OCI-LY1 (cell line): Measurements from ENCODE around the gene COG7.
"Not testable (repeated sequence)": the region's sequence is repeated elsewhere in the genome, so short reads cannot be mapped to it uniquely, and the experiment has no call there.

Experiments used
- H2AFZ ChIP-seq: fragments of 200-600 bp; sonication (generic), shearing (Covaris generic); 2 replicates; pipeline ENCODE4 v1.6.0; 2014; ENCODE audit warnings: antibody characterized with exemption, mild to moderate bottlenecking, low read length
- H3F3A ChIP-seq: fragments of 200-600 bp; sonication (generic), shearing (Covaris generic); 2 replicates; pipeline ENCODE4 v1.6.0; 2014; ENCODE audit warnings: mild to moderate bottlenecking, antibody characterized with exemption, low read length, moderate library complexity; ENCODE audit not compliant: insufficient read depth
- H3K27ac ChIP-seq: fragments of 200-600 bp; sonication (generic); 2 replicates; pipeline ENCODE4 v1.5.1; 2014; ENCODE audit warnings: low read length, mixed run types, mild to moderate bottlenecking, low read depth; ENCODE audit not compliant: poor library complexity, severe bottlenecking
- H3K27me3 ChIP-seq: fragments of 200-600 bp; sonication (generic); 2 replicates; pipeline ENCODE4 v1.6.0; 2014; ENCODE audit warnings: antibody characterized with exemption, mild to moderate bottlenecking, low read length, moderate library complexity; ENCODE audit not compliant: insufficient read depth
- H3K36me3 ChIP-seq: fragments of 200-600 bp; sonication (generic); 2 replicates; pipeline ENCODE4 v1.6.1; 2014; ENCODE audit warnings: mild to moderate bottlenecking, antibody characterized with exemption, low read length, moderate library complexity, mixed read lengths; ENCODE audit not compliant: insufficient read depth
- H3K4me1 ChIP-seq: fragments of 200-600 bp; sonication (generic); 2 replicates; pipeline ENCODE4 v1.5.1; 2014; ENCODE audit warnings: mild to moderate bottlenecking, low read length, moderate library complexity; ENCODE audit not compliant: insufficient read depth, severe bottlenecking
- H3K4me2 ChIP-seq: fragments of 200-600 bp; sonication (generic), shearing (Covaris generic); 2 replicates; pipeline ENCODE4 v1.6.1; 2014; ENCODE audit warnings: low read length
- H3K4me3 ChIP-seq: fragments of 200-600 bp; sonication (generic); 2 replicates; pipeline ENCODE4 v1.5.1; 2014; ENCODE audit warnings: low read length, low read depth, mild to moderate bottlenecking, mixed read lengths; ENCODE audit not compliant: poor library complexity, severe bottlenecking
- H3K79me2 ChIP-seq: fragments of 200-600 bp; shearing (Covaris generic); 2 replicates; pipeline ENCODE4 v1.6.1; 2016; ENCODE audit warnings: mixed run types, low read length, mixed read lengths; ENCODE audit not compliant: insufficient read depth
- H3K9ac ChIP-seq: fragments of 200-600 bp; sonication (generic), shearing (Covaris generic); 2 replicates; pipeline ENCODE4 v1.6.1; 2014; ENCODE audit warnings: mild to moderate bottlenecking, low read length, mixed read lengths
- H3K9me2 ChIP-seq: fragments of 200-600 bp; sonication (generic), shearing (Covaris generic); 2 replicates; pipeline ENCODE4 v1.6.1; 2014; ENCODE audit warnings: low read depth, mild to moderate bottlenecking, low read length, mixed read lengths
- H3K9me3 ChIP-seq: fragments of 200-600 bp; shearing (Covaris generic); 2 replicates; pipeline ENCODE4 v1.6.1; 2014; ENCODE audit warnings: low read length, mixed read lengths
- H4K20me1 ChIP-seq: fragments of 200-600 bp; sonication (generic), shearing (Covaris generic); 2 replicates; pipeline ENCODE4 v1.6.0; 2016; ENCODE audit warnings: mild to moderate bottlenecking, low read length; ENCODE audit not compliant: insufficient read depth
- EZH2 ChIP-seq: fragments of 200-600 bp; sonication (generic), shearing (Covaris generic); IDR thresholded peaks from 2 replicates; pipeline ENCODE4 v1.8.0; 2017; ENCODE audit warnings: borderline replicate concordance, mixed run types, mild to moderate bottlenecking, antibody characterized with exemption, low read length, moderate library complexity, mixed read lengths
- TF ChIP-seq, protein P1 (sequence below): fragments of 200-600 bp; sonication (generic), shearing (Covaris generic); IDR thresholded peaks from 2 replicates; pipeline ENCODE4 v1.5.1; 2017; ENCODE audit warnings: mild to moderate bottlenecking, antibody characterized with exemption, low read length, moderate library complexity, mixed read lengths

The COG7 gene

DNA sequence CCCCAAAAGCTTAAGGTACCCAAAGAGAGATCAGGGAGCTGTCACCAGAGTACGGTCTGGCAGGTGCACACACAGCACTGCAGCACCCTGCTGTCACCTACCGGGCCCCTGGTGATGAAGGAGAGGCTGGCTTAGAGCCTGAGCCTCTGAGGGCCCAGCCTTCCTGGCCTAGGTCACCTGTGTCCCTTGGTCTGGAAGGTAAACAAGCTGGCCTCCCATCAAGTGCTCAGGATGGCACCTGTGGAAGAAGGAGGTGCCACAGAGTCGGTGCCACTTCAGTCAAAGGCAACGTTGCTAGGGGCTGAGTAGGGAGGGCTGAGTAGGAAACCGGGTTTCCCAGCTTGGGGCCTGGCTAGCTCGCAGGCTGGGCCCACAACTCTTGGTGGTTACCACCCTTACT is 70.7 kb downstream of the COG7 start:
- no peaks in the 10 kb centered on the region for H3K79me2 ChIP-seq
- no peak overlapping the region for H3K27ac ChIP-seq
- TF ChIP-seq EZH2, result no peak
- TF ChIP-seq, protein P1, sequence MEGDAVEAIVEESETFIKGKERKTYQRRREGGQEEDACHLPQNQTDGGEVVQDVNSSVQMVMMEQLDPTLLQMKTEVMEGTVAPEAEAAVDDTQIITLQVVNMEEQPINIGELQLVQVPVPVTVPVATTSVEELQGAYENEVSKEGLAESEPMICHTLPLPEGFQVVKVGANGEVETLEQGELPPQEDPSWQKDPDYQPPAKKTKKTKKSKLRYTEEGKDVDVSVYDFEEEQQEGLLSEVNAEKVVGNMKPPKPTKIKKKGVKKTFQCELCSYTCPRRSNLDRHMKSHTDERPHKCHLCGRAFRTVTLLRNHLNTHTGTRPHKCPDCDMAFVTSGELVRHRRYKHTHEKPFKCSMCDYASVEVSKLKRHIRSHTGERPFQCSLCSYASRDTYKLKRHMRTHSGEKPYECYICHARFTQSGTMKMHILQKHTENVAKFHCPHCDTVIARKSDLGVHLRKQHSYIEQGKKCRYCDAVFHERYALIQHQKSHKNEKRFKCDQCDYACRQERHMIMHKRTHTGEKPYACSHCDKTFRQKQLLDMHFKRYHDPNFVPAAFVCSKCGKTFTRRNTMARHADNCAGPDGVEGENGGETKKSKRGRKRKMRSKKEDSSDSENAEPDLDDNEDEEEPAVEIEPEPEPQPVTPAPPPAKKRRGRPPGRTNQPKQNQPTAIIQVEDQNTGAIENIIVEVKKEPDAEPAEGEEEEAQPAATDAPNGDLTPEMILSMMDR, result no peak
- H3K27me3 ChIP-seq, result no peaks in the 10 kb centered on the region
- H3F3A ChIP-seq, result no peaks in the 10 kb centered on the region
- H2AFZ ChIP-seq, result no peak overlapping the region
- no peaks in the 10 kb centered on the region for H3K9me3 ChIP-seq
- no peaks in the 10 kb centered on the region for H3K4me1 ChIP-seq
- H3K4me3 ChIP-seq, result no peak overlapping the region
- H3K9me2 ChIP-seq, result no peaks in the 10 kb centered on the region
- H4K20me1 ChIP-seq, result no peaks in the 10 kb centered on the region
- H3K9ac ChIP-seq, result no peak overlapping the region
- H3K36me3 ChIP-seq, result no peaks in the 10 kb centered on the region
- no peak overlapping the region for H3K4me2 ChIP-seq

DNA sequence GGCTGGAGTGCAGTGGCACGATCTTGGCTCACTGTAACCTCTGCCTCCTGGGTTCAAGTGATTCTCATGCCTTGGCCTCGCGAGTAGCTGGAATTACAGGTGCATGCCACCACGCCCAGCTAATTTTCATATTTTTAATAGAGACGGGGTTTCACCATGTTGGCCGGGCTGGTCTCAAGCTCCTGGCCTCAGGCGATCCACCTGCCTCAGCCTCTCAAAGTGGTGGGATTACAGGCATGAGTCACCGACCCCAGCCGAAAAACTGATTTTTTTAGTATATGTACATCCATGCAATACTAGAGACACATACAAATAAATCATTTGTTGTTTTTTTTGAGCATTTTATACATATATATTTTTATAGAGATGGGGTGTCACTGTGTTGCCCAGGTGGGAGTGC is 71.3 kb downstream of the COG7 start:
- not testable (repeated sequence) for H3K9me2 ChIP-seq, H3F3A ChIP-seq, H4K20me1 ChIP-seq, H3K36me3 ChIP-seq, H3K9me3 ChIP-seq, H3K27me3 ChIP-seq, H3K4me2 ChIP-seq, H3K79me2 ChIP-seq, H2AFZ ChIP-seq, H3K4me1 ChIP-seq, H3K4me3 ChIP-seq, H3K9ac ChIP-seq, H3K27ac ChIP-seq

DNA sequence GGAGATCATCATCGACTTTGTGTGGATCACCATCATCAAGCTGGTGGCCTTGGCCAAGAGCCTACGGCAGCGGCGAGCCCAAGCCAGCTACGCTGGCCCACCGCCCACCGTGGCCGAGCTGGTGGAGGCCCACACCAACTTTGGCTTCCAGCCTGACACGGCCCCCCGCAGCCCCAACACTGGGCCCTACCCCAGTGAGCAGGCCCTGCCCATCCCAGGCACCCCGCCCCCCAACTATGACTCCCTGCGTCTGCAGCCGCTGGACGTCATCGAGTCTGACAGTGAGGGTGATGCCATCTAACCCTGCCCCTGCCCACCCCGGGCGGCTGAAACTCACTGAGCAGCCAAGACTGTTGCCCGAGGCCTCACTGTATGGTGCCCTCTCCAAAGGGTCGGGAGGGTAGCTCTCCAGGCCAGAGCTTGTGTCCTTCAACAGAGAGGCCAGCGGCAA is 72.5 kb downstream of the COG7 start:
- Histone ChIP-seq H3K27me3 (no peaks in the 10 kb centered on the region), H3K9me2 (no peaks in the 10 kb centered on the region), H3K4me2 (no peak overlapping the region), H3K27ac (no peak overlapping the region), H4K20me1 (no peaks in the 10 kb centered on the region), H3K79me2 (no peaks in the 10 kb centered on the region), H3K9me3 (no peaks in the 10 kb centered on the region), H3K4me1 (no peaks in the 10 kb centered on the region), H3K36me3 (no peaks in the 10 kb centered on the region), H3K9ac (no peak overlapping the region), H3K4me3 (no peak overlapping the region), H3F3A (no peaks in the 10 kb centered on the region), H2AFZ (no peak overlapping the region)
- no peak for TF ChIP-seq EZH2
- TF ChIP-seq, protein P1, result no peak

DNA sequence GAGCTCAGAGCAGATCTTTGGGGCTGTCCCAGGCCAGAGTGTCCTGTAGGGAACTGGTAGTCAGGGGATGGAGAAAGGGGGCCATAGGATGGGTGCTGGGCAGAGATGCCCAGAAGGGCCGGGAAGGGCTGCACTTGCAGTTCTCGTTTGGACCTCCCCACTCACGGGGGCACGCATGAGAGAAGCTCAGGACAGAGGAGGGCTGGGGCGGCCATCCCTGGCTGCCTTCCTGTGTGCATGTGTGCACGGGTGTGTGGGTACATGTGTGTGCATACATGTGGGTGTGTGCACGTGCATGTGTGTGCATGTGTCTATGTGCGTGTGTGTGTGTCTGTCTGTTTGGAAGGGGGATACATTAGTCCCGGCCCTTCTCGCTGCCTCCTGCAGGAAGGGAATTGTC is 73.3 kb downstream of the COG7 start:
- Histone ChIP-seq H3K9me2 (no peaks in the 10 kb centered on the region), H3F3A (no peaks in the 10 kb centered on the region), H3K27me3 (no peaks in the 10 kb centered on the region), H2AFZ (no peak overlapping the region), H4K20me1 (no peaks in the 10 kb centered on the region), H3K36me3 (no peaks in the 10 kb centered on the region), H3K79me2 (no peaks in the 10 kb centered on the region), H3K9ac (no peak overlapping the region), H3K4me2 (no peak overlapping the region), H3K4me3 (no peak overlapping the region), H3K9me3 (no peaks in the 10 kb centered on the region), H3K27ac (no peak overlapping the region), H3K4me1 (no peaks in the 10 kb centered on the region)
- TF ChIP-seq, protein P1, result no peak
- TF ChIP-seq EZH2, result no peak
